GM21515 (cell line): ENCODE results near the gene PPP1R3E.
A peak's percentile ranks its signal among the peaks of the same experiment; 100 is the strongest.

Source experiments
- ATAC-seq: cut with Tn5 transposase; IDR thresholded peaks from one replicate; pipeline ENCODE4 v1.9.1; 2021; ENCODE audit not compliant: unreplicated experiment

The PPP1R3E gene

DNA sequence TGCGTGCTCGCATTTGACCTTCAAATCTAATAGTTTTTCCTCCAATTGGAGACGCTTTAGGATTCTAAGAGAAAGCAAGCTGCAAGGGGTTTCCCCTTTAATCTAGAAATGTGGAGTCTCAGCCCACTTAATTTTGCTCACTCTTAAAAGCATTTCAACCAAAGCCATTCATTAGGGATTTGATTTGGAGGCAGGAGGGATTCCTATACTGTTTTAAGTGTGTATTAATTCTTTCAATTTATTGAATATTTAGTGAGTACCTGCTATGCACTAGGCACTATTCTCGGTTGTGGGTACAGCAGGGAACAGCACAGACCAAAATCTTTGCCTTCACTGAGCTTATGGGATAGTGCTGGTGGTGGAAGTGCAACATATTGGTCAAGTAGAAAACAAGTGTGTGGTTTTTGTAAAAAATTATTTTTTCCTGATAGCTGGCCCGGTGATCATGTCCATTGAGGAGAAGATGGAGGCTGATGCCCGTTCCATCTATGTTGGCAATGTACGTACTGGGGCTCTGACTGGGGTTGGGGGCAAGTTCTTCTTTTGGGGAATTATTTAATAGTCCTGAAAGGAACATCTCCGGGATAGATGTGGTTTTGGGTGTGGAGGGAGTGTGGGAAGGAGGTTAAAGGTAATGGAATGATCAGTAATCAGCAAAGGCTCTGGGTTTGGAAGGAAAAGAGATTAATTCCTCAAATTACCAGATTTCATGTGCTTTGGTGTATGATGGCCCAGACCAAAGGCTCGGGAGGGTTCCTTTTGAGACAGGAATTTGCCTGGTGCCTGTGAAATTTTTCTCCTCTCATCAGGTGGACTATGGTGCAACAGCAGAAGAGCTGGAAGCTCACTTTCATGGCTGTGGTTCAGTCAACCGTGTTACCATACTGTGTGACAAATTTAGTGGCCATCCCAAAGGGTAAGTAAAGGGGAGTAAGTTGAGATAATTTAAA is 20.2 kb upstream of the PPP1R3E start:
- no peak for ATAC-seq

DNA sequence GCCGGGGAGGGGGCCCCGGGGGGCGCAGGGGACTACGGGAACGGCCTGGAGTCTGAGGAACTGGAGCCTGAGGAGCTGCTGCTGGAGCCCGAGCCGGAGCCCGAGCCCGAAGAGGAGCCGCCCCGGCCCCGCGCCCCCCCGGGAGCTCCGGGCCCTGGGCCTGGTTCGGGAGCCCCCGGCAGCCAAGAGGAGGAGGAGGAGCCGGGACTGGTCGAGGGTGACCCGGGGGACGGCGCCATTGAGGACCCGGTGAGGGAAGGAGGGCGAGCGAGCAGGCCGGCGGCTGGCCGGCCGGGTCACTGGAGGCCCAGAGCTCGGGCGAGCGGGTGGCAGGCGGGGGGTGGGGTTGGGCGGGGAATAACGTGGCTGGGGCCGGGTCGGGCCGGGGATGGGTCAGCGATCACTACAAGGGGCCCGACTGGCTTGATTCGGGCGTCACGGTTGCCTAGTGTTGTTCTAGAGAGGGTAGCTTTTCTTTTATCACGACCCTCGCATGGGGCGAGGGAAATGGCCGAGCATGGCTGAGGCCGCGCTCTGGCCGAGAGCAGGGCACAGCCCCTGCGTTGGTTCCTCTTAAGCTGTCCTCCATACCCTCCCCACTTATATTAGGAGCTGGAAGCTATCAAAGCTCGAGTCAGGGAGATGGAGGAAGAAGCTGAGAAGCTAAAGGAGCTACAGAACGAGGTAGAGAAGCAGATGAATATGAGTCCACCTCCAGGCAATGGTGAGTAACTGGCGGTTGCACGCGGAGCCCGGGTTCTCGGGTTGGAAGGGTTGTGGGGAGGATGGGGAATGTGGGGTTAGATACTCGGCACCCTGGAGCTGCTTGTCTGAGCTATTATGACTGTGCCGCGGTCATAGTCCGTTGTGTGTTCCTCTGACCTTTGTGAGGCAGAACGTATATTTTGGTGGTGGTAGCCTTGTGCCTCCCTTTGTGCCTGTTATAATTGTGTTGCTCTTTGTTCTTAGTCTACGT is 19.2 kb upstream of the PPP1R3E start:
- peak; percentile 8 for ATAC-seq

DNA sequence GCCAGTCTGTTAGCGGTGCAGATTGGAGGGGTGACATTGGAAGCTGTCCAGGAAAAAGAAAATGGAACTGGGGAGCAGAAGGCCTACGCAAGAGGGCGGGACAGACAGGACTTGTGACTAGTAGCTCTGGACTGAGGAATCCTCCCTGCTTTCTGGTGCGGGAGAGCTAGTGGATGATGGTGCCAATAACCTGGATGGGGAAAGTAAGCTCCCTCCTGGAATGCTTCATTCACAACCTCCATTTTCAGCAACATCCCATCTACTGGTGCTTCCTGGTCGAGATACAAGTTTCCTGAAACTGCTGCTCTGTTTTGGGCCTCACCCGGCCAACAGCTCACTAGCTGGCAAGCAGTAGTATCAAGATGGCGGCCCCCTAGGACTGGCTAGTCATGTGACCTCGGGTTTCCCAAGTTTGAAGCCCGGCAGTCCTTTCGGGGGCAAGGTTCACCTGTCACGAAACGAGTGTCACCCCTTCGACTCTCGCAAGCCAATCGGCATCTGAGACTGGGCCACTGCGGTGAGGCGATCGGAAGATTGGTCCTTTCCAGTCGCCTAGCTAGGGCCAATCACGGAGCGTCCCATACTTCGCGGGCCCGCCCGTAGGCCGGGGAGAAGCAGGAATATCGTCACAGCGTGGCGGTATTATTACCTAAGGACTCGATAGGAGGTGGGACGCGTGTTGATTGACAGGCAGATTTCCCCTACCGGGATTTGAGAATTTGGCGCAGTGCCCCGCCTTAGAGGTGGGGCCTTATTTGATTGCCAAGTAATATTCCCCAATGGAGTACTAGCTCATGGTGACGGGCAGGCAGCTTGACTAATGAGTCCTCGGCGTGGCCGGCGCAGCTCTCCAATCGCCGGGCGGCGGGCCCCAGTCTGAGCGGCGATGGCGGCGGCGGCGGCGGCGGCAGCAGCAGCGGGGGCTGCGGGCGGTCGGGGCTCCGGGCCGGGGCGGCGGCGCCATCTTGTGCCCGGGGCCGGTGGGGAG is 18.2 kb upstream of the PPP1R3E start, which contains the start of gene PABPN1:
TSS of gene PABPN1 (plus strand) at position 874 of the 988 bp plus-strand sequence. CDS start at position 887, 13 bp downstream.
- ATAC-seq = peak; percentile 88

DNA sequence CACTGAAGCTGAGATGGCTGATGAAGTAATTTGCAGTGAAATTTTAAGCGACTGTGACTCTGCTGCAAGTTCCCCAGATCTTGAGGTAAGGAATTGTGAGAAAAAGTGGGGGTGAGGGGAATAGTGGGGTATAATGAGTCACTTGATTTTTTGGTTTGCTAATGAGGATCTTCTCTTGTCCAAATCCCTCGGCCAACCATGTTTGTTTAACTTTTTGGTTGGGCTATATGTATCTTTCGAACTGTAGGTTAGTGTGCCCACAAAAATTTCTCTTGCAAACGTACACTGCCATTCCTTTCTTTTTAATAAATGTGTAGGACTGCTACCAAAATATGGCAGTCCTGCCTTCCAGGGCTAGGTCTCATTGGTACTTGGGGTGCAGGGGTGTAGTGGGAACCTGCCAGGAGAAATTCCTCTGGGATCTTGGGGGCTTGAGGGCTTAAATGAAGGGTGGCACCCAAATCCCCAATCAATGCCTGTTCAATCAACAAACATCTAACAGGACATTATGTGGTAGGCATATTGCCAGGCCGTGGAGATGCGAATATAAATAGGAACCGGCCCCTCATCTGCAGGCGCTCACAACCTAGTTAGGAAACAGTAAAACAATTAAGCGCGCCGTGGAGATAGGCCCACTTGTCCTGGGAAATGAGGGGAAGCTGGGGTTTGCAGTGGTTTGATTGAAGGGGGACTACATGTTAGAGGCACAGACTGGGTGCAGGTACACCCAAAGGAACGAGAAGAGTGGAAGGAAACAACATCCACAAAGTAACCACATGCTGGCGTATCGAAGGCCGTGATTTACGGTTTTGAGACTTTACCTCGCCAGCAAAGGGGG is 17.3 kb upstream of the PPP1R3E start:
- ATAC-seq = no peak

DNA sequence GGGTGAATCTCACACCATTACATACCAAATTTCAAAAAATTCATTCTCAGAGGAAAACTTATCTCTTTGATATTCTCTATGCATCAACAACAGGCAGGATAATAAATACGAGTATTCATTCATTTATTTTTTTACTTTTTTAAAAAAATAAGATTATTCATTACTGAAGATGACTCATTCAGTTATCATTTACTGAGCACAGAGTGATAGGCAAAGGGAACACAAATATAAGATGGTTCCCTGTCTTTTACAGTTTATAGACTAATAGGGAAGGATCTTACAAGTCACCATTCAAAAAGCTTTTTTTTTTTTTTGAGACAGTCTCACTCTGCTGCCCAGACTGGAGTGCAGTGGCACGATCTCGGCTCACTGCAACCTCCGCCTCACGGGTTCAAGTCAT is 13.6 kb upstream of the PPP1R3E start:
- no peak for ATAC-seq

DNA sequence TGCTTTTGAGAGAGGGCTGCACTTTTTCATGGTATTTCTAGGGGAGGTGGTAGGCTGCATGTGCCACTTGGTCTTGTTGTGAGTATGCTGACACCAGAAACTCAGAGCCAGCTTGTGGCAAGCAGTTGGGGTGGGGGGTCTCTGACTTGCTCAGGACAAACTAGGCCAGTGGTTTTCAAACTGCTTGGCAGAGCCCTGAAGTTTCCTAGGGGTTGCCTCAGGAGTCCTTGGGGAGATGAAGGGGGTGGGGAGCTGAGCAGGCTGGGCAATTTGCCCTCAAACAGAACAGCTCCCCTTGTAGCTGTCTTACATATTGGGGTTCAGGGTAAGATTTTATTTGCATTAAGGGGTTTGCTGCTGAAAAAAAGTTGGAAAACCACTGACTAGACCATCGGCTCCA is 7.9 kb upstream of the PPP1R3E start:
- ATAC-seq = no peak

DNA sequence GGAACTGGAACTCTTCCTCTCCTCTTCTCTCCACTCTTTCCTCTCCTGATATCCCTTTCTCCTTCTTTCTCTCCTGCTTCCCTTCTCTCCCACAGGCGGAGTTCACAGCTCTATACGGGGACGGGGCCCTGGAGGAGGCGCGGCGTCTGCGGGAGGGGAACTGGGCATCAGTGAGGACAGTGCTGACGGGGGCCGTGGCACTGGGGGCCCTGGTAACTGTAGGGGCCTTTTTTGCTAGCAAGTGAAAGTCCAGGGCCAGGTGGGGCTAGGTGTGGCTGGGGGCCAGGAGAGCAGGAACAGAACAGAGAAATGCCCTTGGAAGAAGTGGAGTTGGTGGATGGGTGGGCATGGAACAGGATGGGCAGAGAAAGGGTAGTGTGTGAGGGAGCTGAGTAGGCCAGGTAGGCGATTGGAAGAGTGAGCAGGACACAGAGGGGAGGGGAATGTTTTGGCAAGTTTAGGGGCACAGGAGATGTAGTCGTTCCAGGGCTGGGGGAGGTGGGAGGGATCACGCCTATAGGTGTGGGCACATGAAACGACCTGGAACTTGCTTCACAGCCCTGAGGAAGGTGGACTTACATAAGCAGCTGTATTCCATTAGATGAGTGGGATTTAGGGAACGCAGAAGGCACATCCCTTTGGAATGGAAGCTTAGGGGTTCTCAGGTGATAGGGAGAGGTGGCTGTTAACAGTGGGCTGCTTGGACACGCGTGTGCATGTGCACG is 6.2 kb upstream of the PPP1R3E start:
- ATAC-seq = no peak

DNA sequence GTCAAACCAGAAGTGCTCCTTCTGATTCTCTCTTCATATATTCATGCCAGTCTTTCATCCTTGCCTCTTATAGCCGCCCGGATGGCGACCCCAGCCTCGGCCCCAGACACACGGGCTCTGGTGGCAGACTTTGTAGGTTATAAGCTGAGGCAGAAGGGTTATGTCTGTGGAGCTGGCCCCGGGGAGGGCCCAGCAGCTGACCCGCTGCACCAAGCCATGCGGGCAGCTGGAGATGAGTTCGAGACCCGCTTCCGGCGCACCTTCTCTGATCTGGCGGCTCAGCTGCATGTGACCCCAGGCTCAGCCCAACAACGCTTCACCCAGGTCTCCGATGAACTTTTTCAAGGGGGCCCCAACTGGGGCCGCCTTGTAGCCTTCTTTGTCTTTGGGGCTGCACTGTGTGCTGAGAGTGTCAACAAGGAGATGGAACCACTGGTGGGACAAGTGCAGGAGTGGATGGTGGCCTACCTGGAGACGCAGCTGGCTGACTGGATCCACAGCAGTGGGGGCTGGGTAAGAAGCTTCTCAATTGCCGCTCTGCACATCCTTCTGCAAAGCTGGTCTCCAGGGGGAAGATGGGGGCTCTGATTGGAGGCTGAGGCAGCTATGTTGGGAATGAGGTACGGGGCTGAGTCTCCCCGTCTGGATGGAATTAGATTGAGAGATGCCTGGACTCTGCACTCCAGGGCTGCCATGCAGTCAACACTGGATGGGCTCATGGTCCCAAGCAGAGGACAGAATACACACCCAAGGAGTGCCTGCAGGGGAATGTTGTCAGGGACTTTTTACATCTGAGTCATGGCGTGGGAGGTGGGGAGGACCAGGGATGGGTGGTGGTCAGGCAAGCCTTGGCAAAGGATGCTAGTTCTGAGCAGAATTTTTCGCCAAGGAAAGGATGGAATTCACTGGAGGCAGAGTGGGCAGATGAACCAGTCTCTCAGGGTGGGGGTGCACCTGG is 5.3 kb upstream of the PPP1R3E start:
- no peak for ATAC-seq

DNA sequence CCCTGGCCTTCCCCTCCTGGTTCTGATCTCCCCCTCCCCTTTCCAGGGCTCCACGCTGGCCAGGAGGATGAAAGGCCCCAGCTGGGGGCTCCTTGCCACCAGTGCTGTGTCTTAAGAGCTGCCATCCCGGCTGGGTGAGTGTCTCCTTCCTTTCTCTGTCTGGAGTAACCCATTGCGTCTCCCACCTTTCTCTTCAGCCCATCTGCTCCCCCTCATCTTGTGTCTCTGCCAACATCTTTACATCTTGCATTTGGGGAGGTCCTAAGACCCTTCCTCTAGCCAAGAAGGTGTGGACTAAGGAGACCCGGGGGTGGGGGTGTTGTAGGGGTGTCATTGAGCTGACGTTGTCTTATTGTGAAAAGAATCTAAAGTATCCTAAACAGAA is 4.5 kb upstream of the PPP1R3E start:
- ATAC-seq = no peak

DNA sequence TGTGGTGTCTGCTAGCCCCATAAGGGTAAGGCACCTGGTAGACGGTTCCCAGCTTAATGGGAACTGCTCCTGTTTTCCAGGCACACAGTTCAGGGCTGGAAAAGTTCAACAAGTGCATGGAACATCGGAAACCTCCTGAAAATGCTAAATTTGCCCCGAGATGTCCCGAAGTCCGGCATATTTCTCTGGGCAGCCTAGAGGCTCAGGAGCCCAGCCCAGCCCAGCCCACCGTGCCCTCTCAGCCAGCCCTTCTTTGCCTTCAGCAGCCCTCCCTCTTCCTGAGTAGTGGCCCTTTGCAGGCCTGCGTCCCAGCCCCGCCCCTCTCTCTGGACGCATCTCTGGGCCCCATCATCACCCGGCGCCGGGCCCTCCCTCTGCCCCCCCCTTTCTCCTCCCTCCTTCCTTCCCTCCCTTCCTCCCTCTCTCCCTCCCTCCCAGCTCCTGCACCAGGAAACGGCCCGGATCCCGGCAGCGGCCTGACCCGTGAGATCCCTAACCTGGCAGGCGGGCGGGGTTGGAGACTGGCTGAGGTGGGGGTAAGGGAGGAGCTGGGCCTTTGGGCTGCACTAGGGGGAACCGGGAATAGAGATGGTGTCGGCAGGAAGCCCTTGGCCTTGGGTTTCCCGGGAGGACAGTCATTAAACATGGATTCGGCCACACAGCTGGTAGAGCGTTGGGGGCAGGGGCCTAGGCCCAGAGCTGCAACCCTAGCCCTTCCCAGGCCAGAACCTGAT is 3.9 kb upstream of the PPP1R3E start, which contains the start of gene BCL2L2:
TSS of gene BCL2L2 (plus strand) at position 422 of the 734 bp plus-strand sequence. CDS start 935 bp downstream, outside the sequence.
- ATAC-seq = no peak

DNA sequence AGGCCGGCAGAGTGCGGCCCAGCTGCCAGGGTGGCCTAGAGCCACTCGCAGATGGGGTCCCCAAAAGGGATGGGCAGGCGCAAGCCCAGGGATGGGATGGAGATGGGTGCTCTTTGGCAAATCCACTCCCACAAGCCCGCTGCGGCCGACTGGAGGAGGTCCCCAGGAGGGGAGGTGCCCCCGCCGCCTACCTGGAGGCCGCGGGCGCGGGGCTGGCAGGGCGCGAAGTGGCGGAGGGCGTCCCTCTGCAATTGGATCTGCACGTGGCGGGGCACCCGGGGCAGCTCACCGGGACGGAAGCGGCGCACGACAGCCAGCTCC is 730 bp downstream of the PPP1R3E start:
- ATAC-seq = peak; percentile 9

DNA sequence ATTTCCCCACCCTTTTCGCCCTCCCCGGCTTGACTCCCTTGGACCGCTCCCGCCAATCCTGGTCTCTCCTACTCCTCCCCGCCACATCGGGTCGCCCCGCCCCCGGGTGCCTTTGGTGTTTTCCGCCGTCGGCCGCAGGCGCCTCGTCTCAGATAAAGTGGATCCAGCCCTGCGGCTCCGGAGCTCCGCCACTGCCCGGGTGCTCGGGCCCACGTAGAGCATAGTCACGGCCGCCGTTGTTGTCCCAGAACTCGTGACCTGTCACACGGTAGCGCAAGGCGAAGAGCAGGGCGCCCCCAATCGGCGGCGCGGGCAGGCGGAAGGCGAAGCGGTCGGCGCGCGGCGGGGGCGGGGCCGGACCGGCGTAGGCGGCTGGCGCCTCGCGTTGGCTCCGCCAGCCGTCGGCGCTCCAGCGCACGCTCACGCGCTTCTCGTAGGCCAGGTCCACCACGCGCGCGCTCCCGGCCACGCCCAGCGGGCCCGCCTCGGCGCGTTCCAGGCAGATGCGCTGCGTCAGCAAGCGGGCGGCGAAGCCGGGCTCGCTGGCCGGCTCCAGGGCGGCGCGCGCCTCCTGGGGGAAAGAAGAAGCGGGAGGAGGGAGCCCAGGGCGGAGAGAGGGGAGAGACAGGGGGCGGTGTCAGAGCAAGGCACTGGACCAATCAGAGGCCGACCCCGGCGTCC is 1.2 kb downstream of the PPP1R3E start:
- ATAC-seq = peak; percentile 72

DNA sequence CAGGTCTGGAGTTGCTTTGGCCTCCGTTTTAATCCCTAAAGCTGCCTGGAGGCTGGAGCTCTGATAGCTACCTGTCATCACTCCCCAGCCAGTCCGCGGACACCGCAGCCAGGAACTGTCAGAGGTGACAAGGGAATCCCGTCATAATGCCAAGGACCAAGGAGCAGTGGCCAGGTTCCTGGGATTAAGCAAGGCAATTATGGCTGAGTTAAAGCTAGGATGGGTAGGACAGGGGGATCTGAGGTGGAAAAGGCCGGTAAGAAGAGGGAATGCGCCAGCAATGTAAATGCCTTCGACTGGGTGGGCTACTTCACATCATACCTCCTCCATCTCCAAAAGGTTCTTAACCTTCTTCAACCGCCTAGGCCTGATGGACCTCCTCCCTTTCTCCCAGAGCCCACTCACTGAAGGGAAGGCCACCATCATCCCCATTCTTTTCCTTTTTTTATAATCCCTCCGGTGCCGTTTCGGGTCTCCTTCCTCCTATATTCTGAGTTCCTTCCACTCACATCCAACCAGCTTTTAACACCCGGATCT is 1.9 kb downstream of the PPP1R3E start:
- no peak for ATAC-seq

DNA sequence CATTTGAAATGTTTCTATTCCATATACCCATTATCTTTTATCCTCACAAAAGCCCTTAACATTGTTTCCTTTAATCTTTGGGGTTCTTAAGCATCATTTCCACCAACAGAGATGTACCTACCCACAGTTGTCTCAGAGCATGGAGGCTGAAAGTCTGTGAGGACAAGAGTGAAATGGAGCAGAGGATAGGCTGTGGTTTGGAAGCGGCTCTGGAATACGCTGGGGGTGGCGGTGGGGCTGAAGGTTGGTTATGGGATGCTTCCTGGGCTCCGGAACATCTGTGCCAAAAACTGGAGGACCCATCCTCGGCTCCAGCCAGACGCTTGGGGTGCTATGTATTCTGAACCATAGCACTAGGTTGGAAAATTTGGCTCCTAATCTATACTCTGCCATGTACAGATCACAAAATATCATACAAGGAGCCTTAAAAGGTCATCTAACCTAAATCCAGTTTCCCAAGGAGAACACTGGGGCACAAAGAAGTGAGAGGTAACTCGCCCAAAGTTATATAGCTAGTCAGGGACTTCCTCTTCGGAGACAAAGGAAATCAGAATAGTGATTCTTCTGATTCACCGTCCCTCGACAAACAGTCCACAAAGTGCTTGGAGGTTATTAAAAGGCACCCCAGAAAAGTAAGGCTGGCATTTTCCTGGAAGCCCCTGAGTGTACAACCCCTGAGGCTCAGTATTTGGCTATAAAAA is 2.5 kb downstream of the PPP1R3E start:
- ATAC-seq = no peak

DNA sequence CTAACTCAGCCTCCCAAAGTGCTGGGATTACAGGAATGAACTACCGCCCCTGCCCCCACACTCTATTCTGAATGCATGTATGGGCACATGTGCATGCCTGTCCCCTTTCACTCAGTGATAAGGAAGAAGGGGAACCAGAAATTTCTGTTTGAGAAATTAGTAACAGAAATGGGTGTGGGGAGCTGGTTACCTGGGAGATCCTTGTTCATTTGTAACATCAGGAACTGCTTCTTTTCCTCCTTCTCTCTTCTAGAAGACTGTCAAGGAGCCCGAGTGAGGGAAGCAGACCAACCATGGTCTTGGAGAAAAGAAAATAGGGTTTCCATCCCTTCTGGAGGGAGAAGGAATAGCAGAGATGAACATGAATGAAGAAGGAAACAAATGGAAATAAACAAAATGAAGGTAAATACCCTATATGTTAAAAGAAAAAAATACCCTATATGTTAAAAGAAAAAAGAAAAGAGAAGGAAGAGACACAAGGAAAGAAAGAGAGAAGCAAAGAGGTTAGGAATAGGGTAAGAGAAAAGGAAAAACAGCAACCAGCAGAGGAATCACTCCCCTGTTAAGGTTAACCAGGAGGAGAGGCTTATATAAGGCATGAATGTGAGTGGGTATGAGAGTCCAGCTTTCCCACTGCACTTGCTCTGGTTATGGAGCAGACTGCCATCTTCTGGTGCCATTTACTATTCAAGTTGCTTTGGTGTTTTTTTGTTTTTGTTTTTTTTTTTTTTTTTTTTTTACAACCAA is 3.3 kb downstream of the PPP1R3E start:
- ATAC-seq = no peak
